ENCODE data around the gene CD44.

The CD44 gene

GRCh38 chr11:35174666-35175065 is 35.7 kb downstream of the CD44 start:
- no peaks in the 10 kb centered on the region for H3F3A ChIP-seq (ENCODE audit: insufficient read depth, low read length)
- H4K20me1 ChIP-seq (ENCODE audit: insufficient read depth, low read length) = no peaks in the 10 kb centered on the region
- no peaks in the 10 kb centered on the region for H3K4me1 ChIP-seq (ENCODE audit: insufficient read depth, low read length, severe bottlenecking)
- H3K27ac ChIP-seq (ENCODE audit: low read depth, low read length, poor library complexity, severe bottlenecking) = no peak overlapping the region
- no peaks in the 10 kb centered on the region for H3K27me3 ChIP-seq (ENCODE audit: insufficient read depth, low read length)
- H3K9me2 ChIP-seq (ENCODE audit: low read depth, low read length) = no peaks in the 10 kb centered on the region
- no peaks in the 10 kb centered on the region for H3K36me3 ChIP-seq (ENCODE audit: insufficient read depth, low read length)
- no peak for TF ChIP-seq CTCF (IDR thresholded peaks at IDR 0.05; ENCODE audit: low read length)
- no peak for TF ChIP-seq EZH2 (IDR thresholded peaks at IDR 0.05; ENCODE audit: borderline replicate concordance, low read length)
- H3K79me2 ChIP-seq (ENCODE audit: insufficient read depth, low read length) = no peaks in the 10 kb centered on the region
- no peak overlapping the region for H3K4me3 ChIP-seq (ENCODE audit: low read depth, low read length, poor library complexity, severe bottlenecking)
- H2AFZ ChIP-seq (ENCODE audit: low read length) = no peak overlapping the region
- no peak overlapping the region for H3K9ac ChIP-seq (ENCODE audit: low read length)
- H3K9me3 ChIP-seq (ENCODE audit: low read length) = no peaks in the 10 kb centered on the region
- no peak overlapping the region for H3K4me2 ChIP-seq (ENCODE audit: low read length)

GRCh38 chr11:35177370-35177769 is 38.4 kb downstream of the CD44 start:
- Histone ChIP-seq H4K20me1 (ENCODE audit: insufficient read depth, low read length) (no peaks in the 10 kb centered on the region), H3K36me3 (ENCODE audit: insufficient read depth, low read length) (no peaks in the 10 kb centered on the region), H3K9me3 (ENCODE audit: low read length) (no peaks in the 10 kb centered on the region), H3K4me2 (ENCODE audit: low read length) (no peak overlapping the region), H3K9me2 (ENCODE audit: low read depth, low read length) (no peaks in the 10 kb centered on the region), H3K4me1 (ENCODE audit: insufficient read depth, low read length, severe bottlenecking) (no peaks in the 10 kb centered on the region), H3K9ac (ENCODE audit: low read length) (no peak overlapping the region), H3K27ac (ENCODE audit: low read depth, low read length, poor library complexity, severe bottlenecking) (no peak overlapping the region), H3K4me3 (ENCODE audit: low read depth, low read length, poor library complexity, severe bottlenecking) (no peak overlapping the region), H3K27me3 (ENCODE audit: insufficient read depth, low read length) (no peaks in the 10 kb centered on the region), H3F3A (ENCODE audit: insufficient read depth, low read length) (no peaks in the 10 kb centered on the region), H2AFZ (ENCODE audit: low read length) (no peak overlapping the region), H3K79me2 (ENCODE audit: insufficient read depth, low read length) (no peaks in the 10 kb centered on the region)
- TF ChIP-seq EZH2 (IDR thresholded peaks at IDR 0.05; ENCODE audit: borderline replicate concordance, low read length) (no peak), CTCF (IDR thresholded peaks at IDR 0.05; ENCODE audit: low read length) (no peak)

- no peak overlapping the region for H3K4me3 ChIP-seq (ENCODE audit: low read depth, low read length, poor library complexity, severe bottlenecking)
- H3F3A ChIP-seq (ENCODE audit: insufficient read depth, low read length) = no peaks in the 10 kb centered on the region
- no peaks in the 10 kb centered on the region for H3K36me3 ChIP-seq (ENCODE audit: insufficient read depth, low read length)
These were observed 39.3 kb downstream of the CD44 start for GRCh38 chr11:35178067-35178805.

More at GRCh38 chr11:35178067-35178805, 39.3 kb downstream of the CD44 start:
- TF ChIP-seq CTCF (IDR thresholded peaks at IDR 0.05; ENCODE audit: low read length) (no peak), EZH2 (IDR thresholded peaks at IDR 0.05; ENCODE audit: borderline replicate concordance, low read length) (no peak)
- H3K4me2 ChIP-seq (ENCODE audit: low read length) = no peak overlapping the region
- H3K79me2 ChIP-seq (ENCODE audit: insufficient read depth, low read length) = no peaks in the 10 kb centered on the region
- no peak overlapping the region for H2AFZ ChIP-seq (ENCODE audit: low read length)
- H4K20me1 ChIP-seq (ENCODE audit: insufficient read depth, low read length) = no peaks in the 10 kb centered on the region
- no peaks in the 10 kb centered on the region for H3K27me3 ChIP-seq (ENCODE audit: insufficient read depth, low read length)
- no peak overlapping the region for H3K9ac ChIP-seq (ENCODE audit: low read length)
- no peaks in the 10 kb centered on the region for H3K9me3 ChIP-seq (ENCODE audit: low read length)
- H3K27ac ChIP-seq (ENCODE audit: low read depth, low read length, poor library complexity, severe bottlenecking) = no peak overlapping the region
- no peaks in the 10 kb centered on the region for H3K4me1 ChIP-seq (ENCODE audit: insufficient read depth, low read length, severe bottlenecking)
- H3K9me2 ChIP-seq (ENCODE audit: low read depth, low read length) = no peaks in the 10 kb centered on the region
